Measurements from ENCODE around the gene C2CD4C.
"Not testable (repeated sequence)": the region's sequence is repeated elsewhere in the genome, so short reads cannot be mapped to it uniquely, and the experiment has no call there.

The C2CD4C gene, protein sequence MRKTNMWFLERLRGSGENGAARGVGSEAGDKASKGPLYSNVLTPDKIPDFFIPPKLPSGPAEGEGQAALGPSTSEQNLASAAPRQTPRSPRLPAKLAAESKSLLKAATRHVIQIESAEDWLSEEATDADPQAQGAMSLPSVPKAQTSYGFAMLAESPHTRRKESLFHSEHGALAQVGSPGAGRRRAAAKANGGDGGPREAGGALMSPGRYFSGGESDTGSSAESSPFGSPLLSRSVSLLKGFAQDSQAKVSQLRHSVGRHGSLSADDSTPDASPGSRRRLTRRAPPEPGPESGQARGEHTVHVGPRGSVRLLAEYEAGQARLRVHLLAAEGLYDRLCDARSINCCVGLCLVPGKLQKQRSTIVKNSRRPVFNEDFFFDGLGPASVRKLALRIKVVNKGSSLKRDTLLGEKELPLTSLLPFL

DNA sequence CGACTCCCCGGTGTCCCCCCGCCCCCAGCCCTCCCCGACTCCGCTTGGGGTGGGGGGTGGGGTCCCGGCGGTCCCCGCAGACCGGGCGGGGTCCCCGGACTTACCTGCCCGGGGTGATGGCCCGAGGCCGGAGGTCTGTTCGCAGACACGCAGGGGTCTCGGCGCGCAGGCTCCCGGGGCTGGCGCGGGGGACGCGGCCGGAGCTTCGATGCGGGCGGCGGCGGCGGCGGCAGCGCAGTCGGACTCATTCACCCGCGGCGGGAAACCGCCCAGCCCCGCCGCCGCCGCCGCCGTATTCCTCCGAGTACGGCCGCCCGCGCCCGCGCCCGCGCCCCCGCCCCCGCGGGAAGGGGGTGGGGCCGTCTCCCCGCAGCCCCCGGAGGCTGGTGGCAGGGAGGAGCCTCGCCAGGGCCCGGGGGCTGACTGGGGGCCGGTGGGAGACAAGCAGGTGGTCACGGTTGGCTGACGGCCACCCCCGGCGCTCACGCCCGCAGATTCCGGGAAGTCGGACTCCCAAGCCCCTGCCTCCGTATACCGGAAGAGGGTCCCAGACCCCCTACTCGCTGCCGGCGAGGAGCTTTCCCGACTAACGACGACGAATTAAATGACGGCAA lies at the start of gene C2CD4C:
Gene C2CD4C (minus strand): TSS at position 246 of the 614 bp plus-strand sequence. CDS start 786 bp downstream, outside the sequence.
- H3K27ac ChIP-seq: peak within 1 kb of the TSS in 1 of 21 experiments; percentile 22
- peak within 1 kb of the TSS; percentile 10 to 47 (median 31) for H3K4me3 ChIP-seq

DNA sequence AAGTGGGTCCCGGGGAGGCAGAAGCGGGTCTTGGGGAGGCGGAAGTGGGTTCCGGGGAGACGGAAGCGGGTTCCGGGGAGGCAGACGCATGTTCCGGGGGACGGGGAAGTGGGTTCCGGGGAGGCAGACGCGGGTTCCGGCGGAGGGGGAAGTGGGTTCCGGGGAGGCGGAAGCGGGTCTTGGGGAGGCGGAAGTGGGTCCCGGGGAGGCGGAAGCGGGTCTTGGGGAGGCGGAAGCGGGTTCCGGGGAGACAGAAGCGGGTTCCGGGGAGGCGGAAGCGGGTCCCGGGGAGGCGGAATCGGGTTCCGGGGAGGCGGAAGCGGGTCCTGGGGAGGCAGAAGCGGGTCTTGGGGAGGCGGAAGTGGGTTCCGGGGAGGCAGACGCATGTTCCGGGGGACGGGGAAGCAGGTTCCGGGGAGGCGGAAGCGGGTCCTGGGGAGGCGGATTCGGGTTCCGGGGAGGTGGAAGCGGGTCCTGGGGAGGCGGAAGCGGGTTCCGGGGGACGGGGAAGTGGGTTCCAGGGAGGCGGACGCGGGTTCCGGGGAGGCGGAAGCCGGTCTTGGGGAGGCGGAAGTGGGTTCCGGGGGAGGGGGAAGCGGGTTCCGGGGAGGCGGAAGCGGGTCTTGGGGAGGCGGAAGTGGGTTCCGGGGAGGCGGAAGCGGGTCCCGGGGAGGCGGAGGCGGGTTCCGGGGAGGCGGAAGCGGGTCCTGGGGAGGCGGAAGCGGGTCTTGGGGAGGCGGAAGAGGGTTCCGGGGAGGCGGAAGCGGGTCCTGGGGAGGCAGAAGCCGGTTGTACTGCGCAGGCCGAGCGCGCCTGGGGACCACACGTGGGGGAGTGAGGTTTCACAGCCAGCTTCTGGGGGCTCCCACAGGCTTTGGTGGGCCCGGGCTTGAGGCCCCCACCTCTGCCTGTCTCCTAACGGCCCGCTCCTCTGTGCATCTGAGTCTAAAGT lies 49.4 kb upstream of the C2CD4C start:
- no peak overlapping the region for H3K4me3 ChIP-seq
- no peak overlapping the region for H3K27ac ChIP-seq

DNA sequence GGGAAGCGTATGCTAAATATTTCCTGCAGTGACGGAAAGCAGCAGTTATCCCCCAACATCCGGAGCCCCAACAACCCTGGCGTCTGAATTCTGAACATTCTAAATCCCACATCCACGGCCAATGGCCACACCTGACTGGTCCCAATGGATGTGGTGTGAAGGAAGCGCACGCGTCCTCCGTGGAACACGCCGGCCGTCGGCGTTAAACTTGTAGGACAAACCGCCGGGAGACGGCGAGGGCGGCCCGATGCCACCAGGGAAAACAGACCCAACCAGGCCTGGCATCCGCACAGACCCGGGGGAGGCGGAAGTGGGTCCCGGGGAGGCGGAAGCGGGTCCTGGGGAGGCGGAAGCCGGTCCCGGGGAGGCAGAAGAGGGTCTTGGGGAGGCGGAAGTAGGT lies 48.7 kb upstream of the C2CD4C start:
- no peak overlapping the region for H3K4me3 ChIP-seq
- no peak overlapping the region for H3K27ac ChIP-seq

DNA sequence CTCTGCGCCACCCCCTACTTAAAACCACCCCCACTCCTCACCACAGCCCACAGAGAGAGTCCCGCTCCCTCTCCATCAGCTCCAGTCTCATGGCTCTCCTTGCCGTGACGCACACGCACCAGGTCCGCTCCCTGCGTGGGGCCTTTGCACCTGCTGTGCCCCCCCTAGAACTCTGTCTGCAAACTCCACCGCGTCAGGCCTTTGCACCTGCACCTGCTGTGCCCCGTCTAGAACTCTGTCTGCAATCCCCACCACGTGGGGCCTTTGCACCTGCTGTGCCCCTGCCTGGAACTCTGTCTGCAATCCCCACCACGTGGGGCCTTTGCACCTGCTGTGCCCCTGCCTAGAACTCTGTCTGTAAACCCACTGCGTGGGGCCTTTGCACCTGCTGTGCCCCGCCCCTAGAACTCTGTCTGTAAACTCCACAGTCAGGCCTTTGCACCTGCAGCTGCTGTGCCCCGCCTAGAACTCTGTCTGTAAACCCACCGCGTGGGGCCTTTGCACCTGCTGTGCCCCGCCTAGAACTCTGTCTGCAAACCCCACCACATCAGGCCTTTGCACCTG lies 47.7 kb upstream of the C2CD4C start:
- Histone ChIP-seq H3K27ac (no peak overlapping the region), H3K4me3 (no peak overlapping the region)

DNA sequence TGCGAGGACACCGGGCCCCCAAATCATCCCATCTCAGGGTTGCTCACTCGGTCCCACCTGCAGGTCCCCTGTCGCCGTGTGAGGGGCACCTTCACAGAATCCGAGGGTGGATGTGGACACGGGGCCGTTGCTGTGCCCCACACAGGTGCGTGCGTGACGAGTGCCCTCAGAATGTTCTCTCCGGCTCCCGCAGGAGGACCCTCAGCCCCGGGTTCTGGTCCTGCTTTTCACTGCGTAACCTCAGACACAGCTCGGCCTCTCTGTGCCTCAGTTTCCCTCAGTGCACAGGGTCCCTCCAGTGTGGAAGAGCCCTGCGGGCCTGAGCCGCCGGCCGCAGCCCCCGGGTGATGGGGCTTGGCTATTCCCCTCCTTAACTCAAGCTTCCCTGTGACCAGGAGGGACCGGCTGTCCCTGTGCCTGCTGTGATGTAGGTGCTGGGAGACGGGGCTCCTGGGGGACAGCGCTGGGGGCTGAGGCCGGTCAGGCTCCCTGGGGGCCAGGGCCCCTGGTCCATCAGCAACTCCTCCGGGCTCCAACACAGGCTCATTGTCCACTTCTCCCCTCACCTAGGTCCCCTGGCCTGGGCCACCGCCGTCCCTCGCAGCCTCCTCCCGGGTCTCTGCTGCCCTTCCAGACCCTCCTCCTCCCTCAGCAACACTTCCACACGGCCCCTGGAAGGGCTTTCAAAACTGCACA lies 47.1 kb upstream of the C2CD4C start:
- H3K27ac ChIP-seq: no peak overlapping the region
- no peak overlapping the region for H3K4me3 ChIP-seq

DNA sequence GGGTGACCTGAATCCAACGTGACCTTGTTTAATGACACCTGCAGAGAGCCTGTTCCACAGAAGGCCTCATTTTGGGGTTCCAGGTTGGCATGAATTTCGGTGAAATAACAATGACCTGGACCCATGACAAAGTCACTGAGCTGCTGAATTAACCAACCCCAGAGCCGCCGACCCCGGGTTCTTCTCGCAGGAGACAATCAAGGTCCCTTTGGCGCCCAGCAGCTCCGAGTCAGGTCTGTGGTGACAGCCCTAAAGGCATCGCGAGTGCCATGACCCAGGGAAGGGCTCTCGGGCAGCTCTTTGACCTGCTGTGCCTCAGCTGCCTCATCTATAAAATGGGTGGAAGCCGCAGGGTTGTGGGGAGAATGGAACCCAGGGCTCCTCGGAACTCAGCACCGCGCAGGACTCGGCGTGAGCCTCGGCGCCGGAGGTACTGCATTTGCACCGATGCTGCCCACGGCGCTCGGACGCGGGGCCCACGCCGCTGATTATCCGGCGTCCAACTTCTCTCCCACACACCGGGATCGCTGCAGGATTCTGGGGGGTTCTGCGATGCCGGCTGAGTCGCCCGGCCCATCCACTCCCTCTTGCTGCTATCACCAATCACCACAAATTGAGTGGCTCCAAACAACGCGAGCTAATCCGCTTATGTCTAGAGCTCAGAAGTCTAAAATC lies 46.2 kb upstream of the C2CD4C start:
- no peak overlapping the region for H3K4me3 ChIP-seq
- no peak overlapping the region for H3K27ac ChIP-seq

DNA sequence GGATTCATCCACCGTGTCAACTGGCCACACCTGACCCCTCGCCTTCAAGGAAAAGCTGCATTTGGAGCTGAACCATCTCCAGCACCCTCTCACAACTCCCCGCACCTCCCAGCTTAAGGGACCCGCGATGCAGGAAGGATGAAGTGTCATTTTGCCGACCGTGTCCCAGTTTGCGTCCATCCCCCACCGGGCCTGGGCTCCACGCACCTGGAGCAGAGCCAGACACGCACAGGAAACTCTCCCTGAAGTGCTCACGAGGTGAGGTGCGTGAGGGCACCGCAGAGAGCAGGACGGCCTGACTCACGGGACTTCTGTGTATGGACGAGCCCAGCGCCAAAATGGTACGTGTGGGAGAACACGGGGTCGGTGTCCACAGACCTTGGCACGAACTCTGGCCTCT lies 44.7 kb upstream of the C2CD4C start:
- Histone ChIP-seq H3K27ac (no peak overlapping the region), H3K4me3 (no peak overlapping the region)

DNA sequence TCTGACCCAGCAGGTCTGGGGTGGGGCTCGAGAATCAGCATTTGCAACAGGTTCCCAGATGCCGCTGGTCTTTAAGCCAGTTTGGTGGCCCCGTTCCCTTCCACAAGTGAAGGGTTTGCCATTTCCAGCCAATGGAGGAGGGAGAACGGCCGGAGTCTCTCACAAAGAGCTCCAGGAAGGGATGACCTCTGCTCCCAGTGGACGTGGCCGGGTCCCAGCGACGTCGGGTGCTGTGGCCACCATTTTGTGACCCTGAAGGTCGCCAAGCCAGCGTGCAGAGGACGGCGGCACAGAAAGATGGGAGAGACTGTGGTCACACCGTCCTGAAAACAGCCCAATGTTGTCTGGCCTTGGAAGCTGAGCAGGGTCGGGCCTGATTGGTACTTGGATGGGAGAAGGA lies 43.9 kb upstream of the C2CD4C start:
- H3K4me3 ChIP-seq: no peak overlapping the region

DNA sequence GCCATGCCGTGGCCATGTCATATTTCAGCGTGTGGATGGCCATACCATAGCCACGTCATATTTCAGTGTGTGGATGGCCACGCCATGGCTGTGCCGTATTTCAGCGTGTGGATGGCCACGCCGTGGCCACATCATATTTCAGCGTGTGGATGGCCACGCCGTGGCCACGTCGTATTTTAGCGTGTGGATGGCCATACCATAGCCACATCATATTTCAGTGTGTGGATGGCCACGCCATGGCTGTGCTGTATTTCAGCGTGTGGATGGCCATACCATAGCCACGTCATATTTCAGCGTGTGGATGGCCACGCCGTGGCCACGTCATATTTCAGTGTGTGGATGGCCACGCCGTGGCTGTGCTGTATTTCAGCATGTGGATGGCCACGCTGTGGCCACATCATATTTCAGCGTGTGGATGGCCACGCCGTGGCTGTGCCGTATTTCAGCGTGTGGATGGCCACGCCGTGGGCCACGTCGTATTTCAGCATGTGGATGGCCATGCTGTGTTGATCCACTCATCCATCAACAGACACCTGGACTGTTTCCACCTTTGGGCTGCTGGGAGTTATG lies 42.0 kb upstream of the C2CD4C start:
- not testable (repeated sequence) for H3K4me3 ChIP-seq, H3K27ac ChIP-seq

More for the DNA sequence above, 43.9 kb upstream of the C2CD4C start:
- H3K27ac ChIP-seq: no peak overlapping the region

DNA sequence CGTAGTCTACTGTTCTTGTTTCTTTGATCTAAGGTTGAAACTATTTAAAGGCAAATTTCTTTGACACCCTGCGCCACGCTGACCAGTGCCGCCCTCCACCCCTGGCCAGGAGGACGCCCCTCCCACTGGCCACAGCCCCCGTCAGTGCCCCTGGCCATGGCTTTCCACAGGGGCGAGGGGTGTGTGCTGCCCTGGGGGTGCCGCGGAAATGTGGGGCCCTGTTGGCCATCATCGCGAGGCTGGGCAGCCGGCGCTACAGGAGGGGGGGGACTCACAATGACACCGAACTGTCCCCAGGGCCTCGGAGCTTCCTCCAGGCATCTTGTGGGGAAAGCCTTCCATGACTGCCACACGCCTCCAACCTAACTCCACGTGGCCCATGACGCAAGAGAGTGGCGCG lies 41.0 kb upstream of the C2CD4C start:
- Histone ChIP-seq H3K4me3 (no peak overlapping the region), H3K27ac (no peak overlapping the region)

DNA sequence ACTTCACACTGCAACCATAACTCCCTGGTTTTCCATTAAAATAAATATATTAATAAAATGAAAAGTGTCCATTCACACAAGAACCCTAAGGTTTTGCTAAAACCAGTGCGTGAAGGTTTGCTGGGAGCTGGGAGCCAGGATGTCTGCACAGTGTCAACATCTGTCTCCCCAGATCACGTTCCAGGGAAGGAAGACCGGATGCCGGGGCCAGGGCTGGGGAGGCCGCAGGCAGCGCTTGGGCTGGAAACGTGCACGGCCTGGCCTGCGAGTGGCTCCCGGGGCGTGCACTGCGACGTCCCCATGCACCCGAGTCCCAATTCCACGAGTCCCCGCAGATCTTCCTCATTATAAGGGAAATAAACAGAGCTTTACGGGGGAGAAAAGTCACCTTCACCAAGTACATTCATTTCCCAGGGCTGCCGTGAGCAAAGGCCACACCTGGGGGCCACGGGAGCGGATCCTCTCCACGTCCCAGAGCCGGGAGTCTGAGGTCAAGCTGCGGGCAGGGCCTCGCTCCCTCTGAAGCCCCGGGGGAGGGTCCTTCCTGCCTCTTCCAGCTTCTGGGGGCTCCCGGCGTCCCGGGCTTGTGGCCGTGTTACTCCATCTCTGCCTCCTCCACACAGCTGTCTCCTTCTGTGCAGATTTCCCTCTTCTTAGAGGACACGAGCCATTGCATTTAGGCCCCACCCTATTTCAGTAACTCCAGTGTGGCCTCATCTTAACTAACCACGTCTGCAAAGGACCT lies 39.0 kb upstream of the C2CD4C start:
- Histone ChIP-seq H3K4me3 (no peak overlapping the region), H3K27ac (no peak overlapping the region)

DNA sequence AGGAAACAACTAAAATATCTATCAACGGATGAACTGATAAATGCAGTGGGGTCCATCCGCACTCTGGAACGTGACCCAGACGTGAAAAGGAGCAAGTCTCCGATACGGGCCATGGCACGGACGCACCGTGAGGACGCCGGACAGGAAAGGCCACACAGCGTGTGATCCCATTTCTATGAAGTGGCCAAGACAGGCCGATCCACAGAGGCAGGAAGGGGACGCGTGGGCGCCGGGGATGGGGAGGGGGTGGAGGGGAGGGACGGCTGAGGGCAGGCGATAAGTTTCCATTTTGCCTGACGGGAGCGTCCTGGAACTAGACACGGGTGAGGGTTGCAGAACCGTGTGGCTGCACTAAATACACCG lies 38.1 kb upstream of the C2CD4C start:
- H3K27ac ChIP-seq: no peak overlapping the region
- no peak overlapping the region for H3K4me3 ChIP-seq

DNA sequence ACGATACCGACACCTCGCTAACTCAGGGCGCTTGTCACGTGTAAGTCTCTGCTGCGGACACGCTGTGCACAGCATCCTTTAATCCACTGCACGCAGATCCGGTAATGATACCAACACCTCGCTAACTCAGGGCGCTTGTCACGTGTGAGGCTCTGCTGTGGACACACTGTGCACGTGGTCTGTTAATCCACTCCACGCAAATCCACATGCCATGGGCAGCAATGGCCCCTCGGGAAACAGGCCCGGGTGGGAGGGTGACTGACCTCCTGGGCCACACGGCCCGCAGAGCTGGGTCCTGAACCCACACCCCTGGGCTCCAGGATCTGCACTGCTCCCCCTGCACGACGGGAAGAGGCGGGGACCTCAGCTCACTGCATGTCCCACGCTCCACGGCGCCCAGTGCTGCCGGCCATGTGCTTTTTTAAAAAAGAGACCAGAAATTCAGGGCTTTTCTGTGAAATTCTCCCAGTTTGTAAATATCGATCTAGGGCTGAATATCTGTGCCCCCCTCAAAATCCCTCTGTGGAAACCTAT lies 35.8 kb upstream of the C2CD4C start:
- Histone ChIP-seq H3K27ac (no peak overlapping the region), H3K4me3 (no peak overlapping the region)

DNA sequence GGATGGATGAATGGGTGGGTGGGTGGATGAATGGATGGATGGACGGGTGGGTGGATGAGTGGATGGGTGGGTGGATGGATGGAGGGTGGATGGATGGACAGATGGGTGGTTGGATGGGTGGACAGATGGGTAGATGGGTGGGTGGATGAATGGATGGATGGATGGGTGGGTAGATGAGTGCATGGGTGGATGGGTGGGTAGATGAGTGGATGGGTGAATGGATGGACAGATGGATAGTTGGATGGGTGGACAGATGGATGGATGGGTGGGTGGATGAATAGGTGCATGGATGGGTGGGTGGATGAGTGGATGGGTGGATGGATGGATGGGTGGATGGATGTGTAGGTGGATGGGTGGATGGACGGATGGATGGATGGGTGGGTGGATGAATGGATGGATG lies 34.1 kb upstream of the C2CD4C start:
- H3K27ac ChIP-seq: no peak overlapping the region
- H3K4me3 ChIP-seq: no peak overlapping the region

DNA sequence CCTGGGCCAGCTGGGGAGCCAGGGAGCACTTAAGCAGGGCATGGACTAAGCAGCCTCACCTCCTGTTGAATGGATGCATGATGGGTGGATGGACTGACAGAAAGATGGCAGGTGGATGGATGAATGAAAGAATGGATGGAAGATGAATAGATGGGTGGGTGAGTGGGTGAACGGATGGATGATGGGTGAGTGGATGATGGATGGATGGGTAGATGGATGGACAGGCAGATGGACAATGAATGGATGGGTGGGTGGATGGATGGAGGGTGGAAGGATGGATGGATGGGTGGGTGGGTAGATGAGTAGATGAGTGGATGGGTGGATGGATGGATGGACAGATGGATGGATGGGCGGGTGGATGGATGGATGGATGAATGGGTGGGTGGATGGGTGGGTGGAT lies 33.1 kb upstream of the C2CD4C start:
- Histone ChIP-seq H3K4me3 (no peak overlapping the region), H3K27ac (no peak overlapping the region)

DNA sequence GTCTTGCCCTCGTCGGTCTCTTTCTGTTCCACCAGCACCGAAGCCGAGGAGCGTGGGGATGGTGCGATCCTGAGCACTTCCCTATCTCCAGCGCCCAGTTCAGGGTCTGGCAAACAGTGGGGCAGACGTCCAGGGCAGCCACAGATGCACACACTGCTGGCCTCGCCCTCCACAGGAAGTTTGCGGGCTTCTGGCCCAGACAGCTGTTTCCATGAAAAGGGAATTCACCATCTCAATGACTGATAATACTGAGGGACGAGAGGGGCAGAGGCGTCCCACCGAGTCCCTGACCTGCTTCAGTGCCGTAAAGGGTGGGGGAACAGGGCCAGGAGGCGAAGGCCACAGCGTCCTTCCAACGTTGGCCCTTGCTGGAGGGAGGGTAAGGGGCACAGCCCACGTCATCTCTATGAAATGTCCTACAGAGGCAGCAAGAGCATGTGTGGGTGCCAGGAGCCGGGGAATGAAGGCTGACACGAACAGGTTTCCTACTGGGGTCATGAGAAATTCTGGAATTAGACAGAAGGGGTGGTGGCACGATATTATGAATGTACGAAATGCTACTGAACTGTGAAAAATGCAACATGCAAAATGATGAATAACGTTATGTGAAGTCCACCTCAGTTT lies 32.4 kb upstream of the C2CD4C start:
- Histone ChIP-seq H3K4me3 (no peak overlapping the region), H3K27ac (no peak overlapping the region)
